MM.1S (cell line): Measurements from ENCODE around the gene PON2.

Source experiments
- DNase-seq: peaks from one replicate; pipeline ENCODE4 v3.0.0-alpha.2; 2015
- H2AFZ ChIP-seq: fragments of 300-600 bp; sonication (generic); 2 replicates; pipeline ENCODE4 v1.6.0; 2016; ENCODE audit warnings: antibody characterized with exemption, low read length
- H3F3A ChIP-seq: fragments of 300-600 bp; sonication (generic); 2 replicates; pipeline ENCODE4 v1.6.1; 2016; ENCODE audit warnings: mild to moderate bottlenecking, antibody characterized with exemption, low read length, moderate library complexity, mixed read lengths; ENCODE audit not compliant: insufficient read depth
- H3K27ac ChIP-seq: fragments of 300-600 bp; sonication (generic); 2 replicates; pipeline ENCODE4 v1.5.1; 2016; ENCODE audit warnings: mild to moderate bottlenecking, low read length
- H3K27me3 ChIP-seq: fragments of 300-600 bp; sonication (generic); replicated peaks from 2 replicates; pipeline ENCODE4 v1.6.0; 2016; ENCODE audit warnings: low read length; ENCODE audit not compliant: insufficient read depth
- H3K36me3 ChIP-seq: fragments of 300-600 bp; sonication (generic); replicated peaks from 2 replicates; pipeline ENCODE4 v1.6.1; 2016; ENCODE audit warnings: mild to moderate bottlenecking, low read length, mixed read lengths; ENCODE audit not compliant: insufficient read depth
- H3K4me1 ChIP-seq: fragments of 300-600 bp; sonication (generic); 2 replicates; pipeline ENCODE4 v1.6.1; 2016; ENCODE audit warnings: low read length, mixed read lengths
- H3K4me2 ChIP-seq: fragments of 300-600 bp; sonication (generic); 2 replicates; pipeline ENCODE4 v1.6.0; 2016; ENCODE audit warnings: low read depth, low read length
- H3K4me3 ChIP-seq: fragments of 300-600 bp; sonication (generic); 2 replicates; pipeline ENCODE4 v1.5.1; 2016; ENCODE audit warnings: low read length, mixed read lengths
- H3K79me2 ChIP-seq: fragments of 300-600 bp; sonication (generic); 2 replicates; pipeline ENCODE4 v1.6.1; 2016; ENCODE audit warnings: mixed run types, low read length, mixed read lengths
- H3K9ac ChIP-seq: fragments of 300-600 bp; sonication (generic); 2 replicates; pipeline ENCODE4 v1.6.1; 2016; ENCODE audit warnings: low read length, mixed read lengths
- H3K9me2 ChIP-seq: fragments of 300-600 bp; sonication (generic); replicated peaks from 2 replicates; pipeline ENCODE4 v1.6.1; 2016; ENCODE audit warnings: mild to moderate bottlenecking, low read length, mixed read lengths; ENCODE audit not compliant: insufficient read depth
- H3K9me3 ChIP-seq: fragments of 300-600 bp; sonication (generic); replicated peaks from 2 replicates; pipeline ENCODE4 v1.6.1; 2016; ENCODE audit warnings: mild to moderate bottlenecking, low read length, mixed read lengths; ENCODE audit not compliant: insufficient read depth
- H4K20me1 ChIP-seq: fragments of 300-600 bp; sonication (generic); 2 replicates; pipeline ENCODE4 v1.6.1; 2016; ENCODE audit warnings: mild to moderate bottlenecking, low read length, moderate library complexity, mixed read lengths; ENCODE audit not compliant: insufficient read depth
- CTCF ChIP-seq: fragments of 300-600 bp; sonication (generic); IDR thresholded peaks from 2 replicates; pipeline ENCODE4 v1.5.1; 2016; ENCODE audit warnings: antibody characterized with exemption, low read length, mixed read lengths
- EZH2 ChIP-seq: fragments of 300-600 bp; sonication (generic); optimal IDR thresholded peaks from 2 replicates; pipeline ENCODE3; 2017; ENCODE audit warnings: low read depth, mild to moderate bottlenecking, antibody characterized with exemption, low read length, mixed read lengths
- EZH2phosphoT487 ChIP-seq: fragments of 300-600 bp; sonication (generic); IDR thresholded peaks from 2 replicates; pipeline ENCODE4 v1.6.1; 2018; ENCODE audit warnings: antibody characterized with exemption, low read length

PON2 gene

DNA sequence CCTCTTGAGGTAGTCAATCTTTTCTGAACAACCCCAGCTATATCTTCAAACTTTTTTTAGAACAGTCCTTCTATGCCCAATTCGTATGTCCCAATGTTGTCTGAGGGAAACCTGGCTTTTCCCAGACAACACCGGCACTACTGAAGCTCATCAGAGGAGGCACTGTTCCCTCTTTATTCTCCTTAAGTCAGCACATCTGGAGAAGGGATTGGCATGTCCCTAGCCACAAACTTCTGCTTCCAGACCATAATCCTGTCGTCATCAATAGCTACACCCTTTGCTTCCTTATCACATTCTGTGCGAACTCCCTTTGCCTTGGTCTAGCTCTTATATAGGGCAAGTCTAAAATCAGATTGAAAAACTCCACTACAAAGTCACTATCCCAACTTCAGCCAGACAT is 61.5 kb downstream of the PON2 start:
- H3K27me3 ChIP-seq = no peaks in the 10 kb centered on the region
- DNase-seq = no peak
- no peaks in the 10 kb centered on the region for H3K79me2 ChIP-seq
- H3K4me1 ChIP-seq = no peaks in the 10 kb centered on the region
- H3K9me3 ChIP-seq = no peaks in the 10 kb centered on the region
- no peaks in the 10 kb centered on the region for H4K20me1 ChIP-seq
- H3K27ac ChIP-seq = no peak overlapping the region
- H3F3A ChIP-seq = no peaks in the 10 kb centered on the region
- no peaks in the 10 kb centered on the region for H3K36me3 ChIP-seq
- H3K9me2 ChIP-seq = 0 out of 2 replicates have a peak, but pooled peaks cover 3% of the 10 kb centered on the region
- no peak for TF ChIP-seq EZH2phosphoT487
- TF ChIP-seq CTCF = no peak
- no peak for TF ChIP-seq EZH2
- H2AFZ ChIP-seq = no peak overlapping the region
- no peak overlapping the region for H3K9ac ChIP-seq
- H3K4me3 ChIP-seq = no peak overlapping the region
- no peak overlapping the region for H3K4me2 ChIP-seq

DNA sequence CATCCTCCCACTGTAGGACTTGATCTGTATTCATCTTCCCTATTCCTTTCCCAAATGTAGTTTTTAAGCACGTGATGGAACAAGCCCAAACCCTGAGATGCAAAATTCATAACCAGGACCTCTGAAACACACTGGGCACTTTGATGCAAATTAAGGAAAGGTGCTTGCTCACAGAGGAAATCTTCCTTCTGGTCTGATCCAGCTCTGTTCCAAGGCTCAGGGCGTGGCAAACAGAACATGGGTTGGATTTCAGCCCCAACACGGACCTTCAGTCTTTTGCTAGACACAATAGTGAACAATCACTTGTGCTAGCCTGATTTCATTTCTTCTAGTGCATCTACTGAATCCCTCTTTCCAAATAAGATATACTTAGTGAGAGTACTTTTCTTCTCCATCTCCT is 66.6 kb downstream of the PON2 start:
- TF ChIP-seq EZH2 = no peak
- no peak for TF ChIP-seq EZH2phosphoT487
- no peak for TF ChIP-seq CTCF
- no peak for DNase-seq

DNA sequence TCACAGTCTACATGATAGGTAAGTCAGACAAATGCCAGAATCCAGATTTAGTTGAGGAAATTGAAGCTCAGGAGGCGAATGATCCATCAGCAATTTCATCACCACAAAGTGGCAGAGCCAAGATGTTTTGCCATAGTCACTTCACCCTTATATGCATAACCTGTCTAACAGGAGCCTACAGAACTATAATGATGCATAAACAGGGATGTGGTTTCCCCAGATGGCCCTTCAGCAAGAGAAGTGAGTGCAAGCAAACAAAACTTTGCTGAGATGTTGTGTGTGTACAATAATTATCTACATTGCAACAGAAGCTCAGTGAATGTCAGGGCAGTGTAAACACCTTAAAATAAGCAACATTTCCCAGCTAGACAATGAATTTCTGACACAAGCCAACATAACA is 67.2 kb downstream of the PON2 start:
- no peak for DNase-seq
- H3K27ac ChIP-seq = no peak overlapping the region
- H3K4me1 ChIP-seq = no peaks in the 10 kb centered on the region
- no peaks in the 10 kb centered on the region for H3K79me2 ChIP-seq
- H3K9ac ChIP-seq = no peak overlapping the region
- no peaks in the 10 kb centered on the region for H3K27me3 ChIP-seq
- no peaks in the 10 kb centered on the region for H4K20me1 ChIP-seq
- H2AFZ ChIP-seq = no peak overlapping the region
- no peak overlapping the region for H3K4me3 ChIP-seq
- no peaks in the 10 kb centered on the region for H3F3A ChIP-seq
- H3K36me3 ChIP-seq = no peaks in the 10 kb centered on the region
- 0 out of 2 replicates have a peak, but pooled peaks cover 3% of the 10 kb centered on the region for H3K9me2 ChIP-seq
- TF ChIP-seq EZH2phosphoT487 (no peak), CTCF (no peak), EZH2 (no peak)
- H3K4me2 ChIP-seq = no peak overlapping the region
- no peaks in the 10 kb centered on the region for H3K9me3 ChIP-seq

More for the DNA sequence above, 66.6 kb downstream of the PON2 start:
- no peaks in the 10 kb centered on the region for H3K36me3 ChIP-seq
- 0 out of 2 replicates have a peak, but pooled peaks cover 3% of the 10 kb centered on the region for H3K9me2 ChIP-seq
- no peaks in the 10 kb centered on the region for H3K79me2 ChIP-seq
- H3K27ac ChIP-seq = no peak overlapping the region
- no peaks in the 10 kb centered on the region for H4K20me1 ChIP-seq
- H2AFZ ChIP-seq = no peak overlapping the region
- no peak overlapping the region for H3K4me2 ChIP-seq
- H3K9ac ChIP-seq = no peak overlapping the region
- no peaks in the 10 kb centered on the region for H3K4me1 ChIP-seq
- H3F3A ChIP-seq = no peaks in the 10 kb centered on the region
- H3K27me3 ChIP-seq = no peaks in the 10 kb centered on the region
- no peaks in the 10 kb centered on the region for H3K9me3 ChIP-seq
- H3K4me3 ChIP-seq = no peak overlapping the region
